Hepatocyte (in vitro differentiated cells): ENCODE data around the gene MAP4K3. TPM values are rescaled to one million over a fixed set of nuclear protein-coding genes. Genes with fewer than 3 reads are reported as not detected.

Experiments
- DNase-seq: peaks from one replicate; pipeline ENCODE4 v3.0.0-alpha.2; 2016; ENCODE audit warnings: low spot score
- H2AFZ ChIP-seq: fragments of 200-600 bp; sonication (generic); 2 replicates; pipeline ENCODE4 v1.6.0; 2016; ENCODE audit warnings: antibody characterized with exemption, mild to moderate bottlenecking
- H3K27ac ChIP-seq: fragments of 200-600 bp; sonication (generic); 2 replicates; pipeline ENCODE4 v1.5.1; 2016; ENCODE audit warnings: mild to moderate bottlenecking
- H3K27me3 ChIP-seq: fragments of 200-600 bp; sonication (generic); 2 replicates; pipeline ENCODE4 v1.6.1; 2016
- H3K36me3 ChIP-seq: fragments of 200-600 bp; sonication (generic); replicated peaks from 2 replicates; pipeline ENCODE4 v1.5.1; 2016; ENCODE audit warnings: low read depth; ENCODE audit not compliant: insufficient read depth
- H3K4me1 ChIP-seq: fragments of 200-600 bp; sonication (generic); 2 replicates; pipeline ENCODE4 v1.5.1; 2016; ENCODE audit warnings: mild to moderate bottlenecking, moderate library complexity; ENCODE audit not compliant: insufficient read depth
- H3K4me2 ChIP-seq: fragments of 200-600 bp; sonication (generic); 2 replicates; pipeline ENCODE4 v1.6.0; 2016
- H3K4me3 ChIP-seq: fragments of 200-600 bp; sonication (generic); 2 replicates; pipeline ENCODE4 v1.5.1; 2016; ENCODE audit warnings: mild to moderate bottlenecking
- H3K79me2 ChIP-seq: fragments of 200-600 bp; sonication (generic); 2 replicates; pipeline ENCODE4 v1.6.0; 2017; ENCODE audit warnings: mild to moderate bottlenecking
- H3K9me2 ChIP-seq: fragments of 200-600 bp; sonication (generic); replicated peaks from 2 replicates; pipeline ENCODE4 v1.6.0; 2017; ENCODE audit warnings: mild to moderate bottlenecking; ENCODE audit not compliant: insufficient read depth
- H3K9me3 ChIP-seq: fragments of 200-600 bp; sonication (generic); 2 replicates; pipeline ENCODE4 v1.5.1; 2016; ENCODE audit warnings: low read depth, mild to moderate bottlenecking
- H4K20me1 ChIP-seq: fragments of 200-600 bp; sonication (generic); 2 replicates; pipeline ENCODE4 v1.6.0; 2016; ENCODE audit warnings: mild to moderate bottlenecking; ENCODE audit not compliant: insufficient read depth, poor library complexity, severe bottlenecking
- CTCF ChIP-seq: fragments of 200-600 bp; sonication (generic); IDR thresholded peaks from 2 replicates; pipeline ENCODE4 v1.5.1; 2016; ENCODE audit warnings: antibody characterized with exemption, mild to moderate bottlenecking; ENCODE audit not compliant: poor library complexity
- EZH2 ChIP-seq: fragments of 200-600 bp; sonication (generic); IDR thresholded peaks from 2 replicates; pipeline ENCODE4 v1.6.1; 2016; ENCODE audit warnings: antibody characterized with exemption, mild to moderate bottlenecking, borderline replicate concordance
- EZH2phosphoT487 ChIP-seq: fragments of 200-600 bp; sonication (generic); IDR thresholded peaks from one replicate; pipeline ENCODE4 v1.6.1; 2018; ENCODE audit warnings: antibody characterized with exemption, mild to moderate bottlenecking, low read depth, moderate library complexity; ENCODE audit not compliant: unreplicated experiment, severe bottlenecking
- WGBS: methylation state at CpG from one replicate; pipeline ENCODE4 v1.1.6; 2016; ENCODE audit warnings: low lambda C conversion rate; ENCODE audit errors: missing lambda C conversion rate; 5-methylcytosine and 5-hydroxymethylcytosine counted together
- polyA plus RNA-seq: library from polyadenylated mRNA; unstranded; fragments of >200 nt; fragmentation: Nextera tagmentation; extraction: Ambion mirVana; gene quantifications from 2 replicates; pipeline ENCODE4 v1.2.1, GENCODE V29; 2016
- total RNA-seq: library from RNA; depleted of rRNA; stranded (reverse); fragments of >200 nt; gene quantifications from 2 replicates; pipeline ENCODE4 v1.2.3, GENCODE V29; 2014

Gene MAP4K3
- total and polyA plus RNA-seq, 2 experiments from 2014 or later = 24.5 to 65.1 TPM

GRCh38 chr2:39479053-39479670, 42.1 kb upstream of the MAP4K3 start:
- Histone ChIP-seq H3K4me2 (no peak overlapping the region), H3K9me3 (no peaks in the 10 kb centered on the region), H3K4me1 (no peaks in the 10 kb centered on the region), H3K27ac (no peak overlapping the region), H4K20me1 (no peaks in the 10 kb centered on the region), H3K27me3 (no peaks in the 10 kb centered on the region), H3K4me3 (no peak overlapping the region), H3K79me2 (no peaks in the 10 kb centered on the region), H3K36me3 (no peaks in the 10 kb centered on the region), H2AFZ (no peak overlapping the region), H3K9me2 (no peaks in the 10 kb centered on the region)
- no peak for DNase-seq
- no peak for TF ChIP-seq EZH2

- Histone ChIP-seq H2AFZ (no peak overlapping the region), H3K9me2 (no peaks in the 10 kb centered on the region), H3K4me1 (no peaks in the 10 kb centered on the region), H3K79me2 (no peaks in the 10 kb centered on the region), H3K4me3 (no peak overlapping the region), H3K9me3 (no peaks in the 10 kb centered on the region), H3K36me3 (no peaks in the 10 kb centered on the region), H4K20me1 (no peaks in the 10 kb centered on the region), H3K27me3 (no peaks in the 10 kb centered on the region), H3K27ac (no peak overlapping the region), H3K4me2 (no peak overlapping the region)
- WGBS = 85% methylated on average over 4 of the region's 4 CpGs
- DNase-seq = no peak
- no peak for TF ChIP-seq CTCF
- TF ChIP-seq EZH2phosphoT487 = no peak
- TF ChIP-seq EZH2 = no peak
Observed at GRCh38 chr2:39476524-39476923, 39.4 kb upstream of the MAP4K3 start.

- WGBS = 98% methylated on average over 4 of the region's 4 CpGs
- Histone ChIP-seq H3K36me3 (no peaks in the 10 kb centered on the region), H2AFZ (no peak overlapping the region), H3K27me3 (no peaks in the 10 kb centered on the region), H3K4me2 (no peak overlapping the region), H3K9me2 (no peaks in the 10 kb centered on the region), H3K4me3 (no peak overlapping the region), H4K20me1 (no peaks in the 10 kb centered on the region), H3K9me3 (no peaks in the 10 kb centered on the region), H3K4me1 (peaks cover 3% of the 10 kb centered on the region), H3K27ac (no peak overlapping the region), H3K79me2 (no peaks in the 10 kb centered on the region)
- DNase-seq = no peak
- TF ChIP-seq EZH2phosphoT487 (no peak), EZH2 (no peak), CTCF (no peak)
Observed at GRCh38 chr2:39475006-39475405, 37.9 kb upstream of the MAP4K3 start.

GRCh38 chr2:39470580-39470979, 33.5 kb upstream of the MAP4K3 start:
- H3K27ac ChIP-seq = peak overlapping the region; percentile 77
- no peaks in the 10 kb centered on the region for H3K9me3 ChIP-seq
- no peaks in the 10 kb centered on the region for H3K36me3 ChIP-seq
- H4K20me1 ChIP-seq = no peaks in the 10 kb centered on the region
- H2AFZ ChIP-seq = no peak overlapping the region
- 89% methylated on average over 3 of the region's 3 CpGs for WGBS
- H3K79me2 ChIP-seq = no peaks in the 10 kb centered on the region
- H3K27me3 ChIP-seq = no peaks in the 10 kb centered on the region
- no peak for TF ChIP-seq EZH2
- no peak for TF ChIP-seq EZH2phosphoT487
- TF ChIP-seq CTCF = no peak
- H3K9me2 ChIP-seq = no peaks in the 10 kb centered on the region
- DNase-seq = no peak
- peaks cover 29% of the 10 kb centered on the region for H3K4me1 ChIP-seq
- H3K4me3 ChIP-seq = no peak overlapping the region
- H3K4me2 ChIP-seq = peak overlapping the region; percentile 43
